Measurements from ENCODE around the gene TXNDC5. TPM values are rescaled to one million over a fixed set of nuclear protein-coding genes. Genes with fewer than 3 reads are reported as not detected.

The TXNDC5 gene
- total RNA-seq (2021; fragmentation: NEBNext Ultra II Directional; extraction: Animal tissue kit (Norgen Biotek cat#: 25700)) = 100 to 1,000 TPM; 226 to 280 (median 258) TPM
- long read RNA-seq, transcript TXNDC5-201 (10 exons, 2,964 nt) = major isoform, 6 of 57 reads
- long read RNA-seq, partial matches to known transcripts = 5 of 57 reads
- long read RNA-seq, other reads (novel, unspliced or antisense) = 43 of 57 reads

DNA sequence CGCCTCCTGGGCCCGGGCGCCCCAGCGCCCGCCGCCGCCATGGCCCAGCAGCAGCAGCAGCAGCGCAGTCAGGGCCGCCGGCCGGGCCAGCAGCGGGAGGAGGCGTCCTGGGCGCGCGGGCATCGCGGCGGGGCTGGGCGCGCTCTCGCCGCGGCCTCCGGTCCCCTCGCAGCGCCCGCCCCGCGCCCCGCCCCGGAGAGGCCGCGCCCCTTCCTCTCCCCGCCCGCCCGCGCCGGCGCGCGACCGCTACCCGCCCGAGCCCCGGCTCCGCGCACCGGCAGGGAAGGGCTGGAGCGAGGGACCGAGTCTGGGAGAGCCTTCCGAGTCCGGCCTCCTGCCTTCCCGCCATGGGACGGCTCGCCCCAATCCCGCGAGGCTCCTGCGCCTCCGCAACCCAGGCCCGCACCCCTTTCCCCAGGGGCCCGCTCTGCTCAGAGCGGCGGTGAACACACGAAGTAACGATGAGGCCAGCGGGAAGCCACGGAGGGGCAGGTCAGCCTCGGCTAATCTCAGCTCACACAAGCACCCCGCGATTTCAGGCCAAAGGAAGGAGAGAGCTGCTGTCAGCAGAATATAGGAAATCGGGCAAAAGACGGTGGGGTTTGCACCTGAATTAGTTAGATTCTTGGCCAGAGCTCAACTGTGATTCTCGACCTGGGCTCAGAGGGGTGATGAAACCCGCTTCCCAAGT, at the start of gene TXNDC5:
TXNDC5 (minus strand) TSS at position 135 of the 691 bp plus-strand sequence; CDS start at position 123, 12 bp downstream.
- peak within 1 kb of the TSS; percentile 82 for H3K27ac Mint-ChIP-seq
- H3K9me3 Mint-ChIP-seq = no peaks in the 10 kb centered on the region
- TF ChIP-seq, protein P1, sequence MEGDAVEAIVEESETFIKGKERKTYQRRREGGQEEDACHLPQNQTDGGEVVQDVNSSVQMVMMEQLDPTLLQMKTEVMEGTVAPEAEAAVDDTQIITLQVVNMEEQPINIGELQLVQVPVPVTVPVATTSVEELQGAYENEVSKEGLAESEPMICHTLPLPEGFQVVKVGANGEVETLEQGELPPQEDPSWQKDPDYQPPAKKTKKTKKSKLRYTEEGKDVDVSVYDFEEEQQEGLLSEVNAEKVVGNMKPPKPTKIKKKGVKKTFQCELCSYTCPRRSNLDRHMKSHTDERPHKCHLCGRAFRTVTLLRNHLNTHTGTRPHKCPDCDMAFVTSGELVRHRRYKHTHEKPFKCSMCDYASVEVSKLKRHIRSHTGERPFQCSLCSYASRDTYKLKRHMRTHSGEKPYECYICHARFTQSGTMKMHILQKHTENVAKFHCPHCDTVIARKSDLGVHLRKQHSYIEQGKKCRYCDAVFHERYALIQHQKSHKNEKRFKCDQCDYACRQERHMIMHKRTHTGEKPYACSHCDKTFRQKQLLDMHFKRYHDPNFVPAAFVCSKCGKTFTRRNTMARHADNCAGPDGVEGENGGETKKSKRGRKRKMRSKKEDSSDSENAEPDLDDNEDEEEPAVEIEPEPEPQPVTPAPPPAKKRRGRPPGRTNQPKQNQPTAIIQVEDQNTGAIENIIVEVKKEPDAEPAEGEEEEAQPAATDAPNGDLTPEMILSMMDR (IDR thresholded peaks at IDR 0.05) = no peak

DNA sequence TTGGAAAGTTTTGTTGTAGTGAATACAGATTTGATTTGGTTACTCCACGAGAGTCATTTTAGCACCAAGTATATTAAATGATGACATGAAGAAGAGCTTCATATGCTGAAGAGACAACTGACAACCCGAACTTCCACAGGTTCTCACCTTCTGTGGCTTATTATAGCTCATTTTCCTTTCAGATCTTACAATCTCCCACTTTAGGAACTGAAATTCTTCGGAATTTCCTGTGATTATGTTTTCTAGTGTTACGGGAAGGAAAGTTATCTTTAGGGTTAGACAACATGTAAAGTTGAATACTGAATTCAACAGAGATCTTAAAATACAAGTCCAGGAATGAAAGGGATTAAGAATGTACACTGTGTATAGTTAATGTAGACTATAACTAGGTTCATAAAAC, 49.6 kb upstream of the TXNDC5 start:
- TF ChIP-seq, protein P1 (IDR thresholded peaks at IDR 0.05) = no peak

More for the DNA sequence above, at the start of gene TXNDC5:
- peaks cover 18% of the 10 kb centered on the region for H3K4me1 Mint-ChIP-seq (ENCODE audit: low read depth)
- DNase-seq = peak; percentile 34
- no peaks in the 10 kb centered on the region; the same call in 1 of the 2 replicates for H3K27me3 Mint-ChIP-seq (ENCODE audit: insufficient read depth)
- no peaks in the 10 kb centered on the region for H3K36me3 Mint-ChIP-seq (ENCODE audit: low read depth)
- peak within 1 kb of the TSS; percentile 96 for H3K4me3 Mint-ChIP-seq

DNA sequence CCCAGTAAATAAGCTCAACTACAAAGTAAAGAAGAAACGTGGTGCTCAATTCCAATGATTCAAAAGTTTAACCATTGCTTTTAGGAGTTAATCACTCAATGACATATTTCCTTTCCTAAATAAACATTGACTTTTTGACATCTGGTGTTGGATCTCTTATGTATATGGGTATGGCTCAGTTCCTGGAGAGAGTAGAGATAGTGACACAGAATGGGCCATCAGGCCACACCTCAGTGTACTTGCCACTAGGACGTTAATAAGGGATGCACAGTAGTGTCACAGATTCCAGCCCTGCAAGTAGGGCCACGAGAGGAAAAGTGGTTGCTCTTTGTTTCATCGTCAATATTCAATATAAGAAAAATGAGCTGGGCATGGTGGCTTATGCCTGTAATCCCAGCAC, 48.9 kb upstream of the TXNDC5 start:
- Mint-ChIP-seq H3K27ac (no peak overlapping the region), H3K27me3 (ENCODE audit: insufficient read depth) (no peaks in the 10 kb centered on the region), H3K4me1 (ENCODE audit: low read depth) (no peaks in the 10 kb centered on the region; the same call in 1 of the 2 replicates), H3K9me3 (no peaks in the 10 kb centered on the region), H3K4me3 (no peak overlapping the region), H3K36me3 (ENCODE audit: low read depth) (no peaks in the 10 kb centered on the region)
- TF ChIP-seq, protein P1 (IDR thresholded peaks at IDR 0.05) = no peak
- DNase-seq = no peak

More for the DNA sequence above, 49.6 kb upstream of the TXNDC5 start:
- no peak overlapping the region for H3K27ac Mint-ChIP-seq
- H3K4me1 Mint-ChIP-seq (ENCODE audit: low read depth) = no peaks in the 10 kb centered on the region; the same call in 1 of the 2 replicates
- no peaks in the 10 kb centered on the region for H3K27me3 Mint-ChIP-seq (ENCODE audit: insufficient read depth)
- H3K4me3 Mint-ChIP-seq = no peak overlapping the region
- no peaks in the 10 kb centered on the region for H3K36me3 Mint-ChIP-seq (ENCODE audit: low read depth)
- no peaks in the 10 kb centered on the region for H3K9me3 Mint-ChIP-seq
- DNase-seq = no peak

DNA sequence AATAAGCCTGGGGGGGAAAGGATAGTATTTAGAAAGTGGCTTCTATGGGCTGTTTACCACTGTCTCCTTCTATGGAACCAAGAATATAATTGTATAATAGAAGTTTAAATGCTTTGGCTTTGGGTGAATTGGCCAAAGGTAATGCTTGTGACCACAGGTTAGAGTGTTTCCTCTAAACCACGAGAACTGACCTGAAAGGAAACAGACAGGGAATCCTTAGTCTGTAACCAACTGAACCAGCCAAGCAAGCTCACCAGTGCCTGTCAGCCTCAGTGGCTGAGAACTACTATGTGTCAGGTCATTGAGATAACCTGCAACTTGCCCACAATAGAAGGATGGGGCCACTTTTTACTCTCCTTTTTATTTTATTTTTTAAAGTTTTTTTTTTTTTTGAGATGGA, 47.9 kb upstream of the TXNDC5 start:
- DNase-seq = no peak
- no peak overlapping the region for H3K27ac Mint-ChIP-seq
- H3K27me3 Mint-ChIP-seq (ENCODE audit: insufficient read depth) = no peaks in the 10 kb centered on the region
- TF ChIP-seq, protein P1 (IDR thresholded peaks at IDR 0.05) = no peak
- no peaks in the 10 kb centered on the region for H3K9me3 Mint-ChIP-seq
- H3K4me3 Mint-ChIP-seq = no peak overlapping the region
- no peaks in the 10 kb centered on the region; the same call in 1 of the 2 replicates for H3K4me1 Mint-ChIP-seq (ENCODE audit: low read depth)
- no peaks in the 10 kb centered on the region for H3K36me3 Mint-ChIP-seq (ENCODE audit: low read depth)

GRCh38 chr6:7956257-7956656, 45.7 kb upstream of the TXNDC5 start:
- no peak for DNase-seq
- H3K9me3 Mint-ChIP-seq = no peaks in the 10 kb centered on the region

More at GRCh38 chr6:7956257-7956656, 45.7 kb upstream of the TXNDC5 start:
- Mint-ChIP-seq H3K36me3 (ENCODE audit: low read depth) (no peaks in the 10 kb centered on the region), H3K27me3 (ENCODE audit: insufficient read depth) (peaks cover 4% of the 10 kb centered on the region; the same call in 1 of the 2 replicates), H3K4me1 (ENCODE audit: low read depth) (no peaks in the 10 kb centered on the region), H3K4me3 (no peak overlapping the region), H3K27ac (no peak overlapping the region)
- TF ChIP-seq, protein P1 (IDR thresholded peaks at IDR 0.05) = no peak

Measured in HFFc6 (cell line).